Activated CD8-positive, alpha-beta memory T cell treated with anti-CD3 and anti-CD28 coated beads, Interleukin-2, amount 50 U/mL, for 4 hours (primary cell): ENCODE measurements around the gene PPP1R12A.
A peak's percentile ranks its signal among the peaks of the same experiment; 100 is the strongest.

Experiments
- DNase-seq: peaks from one replicate; pipeline ENCODE4 v3.0.0-alpha.2; 2020

PPP1R12A gene

DNA sequence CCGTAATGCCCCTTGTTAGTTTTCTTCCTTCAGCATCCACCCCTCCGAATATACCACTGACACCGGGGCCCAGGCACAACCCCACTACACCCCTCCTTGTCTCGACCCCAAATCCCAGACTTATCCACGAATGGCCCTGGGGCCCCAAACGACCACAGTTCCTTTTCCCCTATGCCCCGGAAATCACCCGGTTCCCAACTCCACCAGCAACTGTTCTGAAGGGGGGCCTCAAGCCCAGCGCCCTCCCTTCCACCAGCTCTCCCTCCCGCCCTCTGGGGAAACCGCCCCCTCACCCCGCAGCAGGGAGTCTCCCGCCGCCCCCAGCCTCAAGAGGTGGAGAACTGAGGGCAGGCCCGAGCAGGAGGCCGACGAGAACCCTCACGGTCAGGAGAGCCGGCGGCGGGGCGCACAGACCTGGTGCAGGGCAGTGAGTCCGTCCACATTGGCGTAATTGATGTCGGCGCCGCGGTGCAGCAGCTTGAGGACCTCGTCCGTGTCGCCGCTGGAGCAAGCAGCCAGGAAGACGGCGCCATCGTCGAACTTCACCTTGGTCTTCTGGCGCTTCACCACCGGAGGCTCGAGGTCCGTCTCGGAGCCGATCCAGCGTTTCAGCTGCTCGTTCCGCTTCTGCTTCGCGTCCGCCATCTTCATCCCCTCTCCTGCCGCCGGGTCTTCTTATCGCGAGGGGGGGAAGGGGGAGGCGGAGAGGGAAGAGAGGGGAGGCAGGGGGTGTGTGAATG is 446 bp downstream of the PPP1R12A start:
- DNase-seq: peak; percentile 44

DNA sequence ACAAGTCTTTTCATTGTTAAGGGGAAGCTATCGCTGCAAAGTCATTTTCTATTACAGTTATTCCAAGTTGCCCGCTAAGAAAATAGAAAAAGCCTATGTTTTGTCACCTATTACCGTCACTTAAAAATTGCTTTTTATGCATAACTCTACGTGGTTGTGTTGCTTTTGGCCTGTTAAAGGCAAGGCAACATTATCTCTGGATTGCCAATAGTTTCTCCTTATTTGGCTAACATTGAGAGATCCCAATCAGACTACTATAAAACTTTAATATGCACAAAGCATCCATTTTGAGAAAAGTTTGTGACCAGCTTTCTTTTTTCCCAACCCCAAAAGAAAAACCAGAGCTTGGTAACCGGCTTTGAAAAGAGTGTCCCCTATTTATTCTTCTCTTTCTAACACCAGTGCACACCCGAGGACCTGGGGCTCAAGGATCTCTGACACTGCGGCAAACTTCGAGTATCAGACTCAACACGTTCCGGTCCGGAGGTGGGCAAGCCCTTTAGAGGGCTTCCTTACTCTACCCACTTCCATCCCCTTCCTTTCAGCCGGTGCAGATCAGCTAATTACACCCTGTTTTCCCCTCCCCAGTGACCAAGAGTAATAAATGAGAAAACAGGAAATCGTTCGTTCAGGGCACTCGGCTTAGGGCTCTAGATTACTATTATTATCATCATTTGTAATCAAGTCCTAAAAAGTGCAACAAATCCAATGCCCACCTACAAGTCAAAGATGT is 1.2 kb downstream of the PPP1R12A start:
- DNase-seq: no peak

GRCh38 chr12:79933043-79933442 is 1.9 kb downstream of the PPP1R12A start:
- no peak for DNase-seq

GRCh38 chr12:79932357-79932756 is 2.5 kb downstream of the PPP1R12A start:
- DNase-seq: no peak

DNA sequence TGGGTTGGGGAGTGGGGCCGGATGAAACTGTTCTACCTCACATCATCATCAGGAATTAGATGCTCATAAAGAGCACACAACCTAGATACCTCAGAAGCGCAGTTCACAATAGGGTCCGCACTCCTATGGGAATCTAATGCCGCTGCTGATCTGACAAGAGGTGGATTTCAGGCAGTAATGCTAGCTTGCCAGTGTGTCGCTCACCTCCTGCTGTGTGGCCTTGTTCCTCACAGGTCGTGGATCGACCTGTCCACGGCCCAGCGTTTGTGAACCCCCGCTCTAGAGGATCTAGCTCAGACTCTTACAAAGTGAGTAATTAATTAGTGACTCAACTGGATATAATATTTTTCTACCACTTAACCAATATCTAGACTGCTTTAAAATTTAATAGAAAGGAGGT is 5.8 kb downstream of the PPP1R12A start:
- DNase-seq: no peak

DNA sequence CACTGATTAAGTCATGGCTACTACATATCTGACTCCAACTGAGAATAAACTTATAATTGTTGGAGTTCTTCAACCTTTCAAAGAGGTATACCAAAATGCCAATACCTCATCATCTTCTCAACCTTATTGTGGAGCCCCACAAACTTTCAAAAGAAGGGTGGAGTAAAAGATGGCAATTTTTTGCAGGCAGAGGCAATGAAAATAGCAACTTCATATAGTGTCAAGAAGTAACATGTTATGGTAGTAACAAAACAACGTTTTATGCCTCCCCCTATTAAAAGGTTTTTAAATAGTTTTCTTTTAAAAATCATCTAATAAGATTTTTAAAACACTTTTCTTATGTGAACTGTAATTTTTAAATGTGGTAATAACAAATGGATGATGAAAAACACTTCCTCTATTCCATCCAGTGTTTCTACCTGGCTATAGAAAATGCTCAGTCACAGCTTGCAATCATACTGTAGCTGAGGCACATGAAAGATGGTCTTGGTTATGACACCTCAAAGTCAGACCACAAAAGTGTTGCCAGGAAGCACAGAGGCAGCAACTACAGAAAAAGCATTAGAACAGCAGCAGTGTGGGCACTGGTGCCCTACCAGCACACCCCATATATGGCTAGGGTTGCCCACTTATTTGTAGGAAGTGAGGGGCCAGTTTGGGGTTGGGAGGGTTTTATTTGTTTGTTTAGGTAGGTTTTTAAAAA is 7.0 kb downstream of the PPP1R12A start:
- DNase-seq: peak; percentile 38

DNA sequence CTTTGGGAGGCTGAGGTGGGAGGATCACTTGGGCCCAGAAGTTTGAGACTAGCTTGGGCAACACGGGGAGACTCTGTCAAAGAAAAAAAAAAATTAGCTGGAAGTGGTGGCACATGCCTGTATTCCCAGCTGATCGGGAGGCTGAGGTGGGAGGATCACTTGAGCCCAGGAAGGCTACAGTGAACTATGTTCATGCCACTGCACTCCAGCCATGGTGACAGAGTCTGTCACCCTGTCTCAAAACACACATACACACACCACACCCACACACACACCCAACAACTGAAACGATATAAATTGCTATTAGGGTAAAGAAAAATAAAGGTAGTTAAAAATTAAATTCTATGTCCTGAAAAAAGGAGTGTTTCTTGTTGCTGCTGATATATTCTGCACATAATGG is 7.9 kb downstream of the PPP1R12A start:
- no peak for DNase-seq

- no peak for DNase-seq
These were observed 9.4 kb downstream of the PPP1R12A start for GRCh38 chr12:79925492-79925891.

GRCh38 chr12:79921786-79922185 is 13.1 kb downstream of the PPP1R12A start:
- no peak for DNase-seq

DNA sequence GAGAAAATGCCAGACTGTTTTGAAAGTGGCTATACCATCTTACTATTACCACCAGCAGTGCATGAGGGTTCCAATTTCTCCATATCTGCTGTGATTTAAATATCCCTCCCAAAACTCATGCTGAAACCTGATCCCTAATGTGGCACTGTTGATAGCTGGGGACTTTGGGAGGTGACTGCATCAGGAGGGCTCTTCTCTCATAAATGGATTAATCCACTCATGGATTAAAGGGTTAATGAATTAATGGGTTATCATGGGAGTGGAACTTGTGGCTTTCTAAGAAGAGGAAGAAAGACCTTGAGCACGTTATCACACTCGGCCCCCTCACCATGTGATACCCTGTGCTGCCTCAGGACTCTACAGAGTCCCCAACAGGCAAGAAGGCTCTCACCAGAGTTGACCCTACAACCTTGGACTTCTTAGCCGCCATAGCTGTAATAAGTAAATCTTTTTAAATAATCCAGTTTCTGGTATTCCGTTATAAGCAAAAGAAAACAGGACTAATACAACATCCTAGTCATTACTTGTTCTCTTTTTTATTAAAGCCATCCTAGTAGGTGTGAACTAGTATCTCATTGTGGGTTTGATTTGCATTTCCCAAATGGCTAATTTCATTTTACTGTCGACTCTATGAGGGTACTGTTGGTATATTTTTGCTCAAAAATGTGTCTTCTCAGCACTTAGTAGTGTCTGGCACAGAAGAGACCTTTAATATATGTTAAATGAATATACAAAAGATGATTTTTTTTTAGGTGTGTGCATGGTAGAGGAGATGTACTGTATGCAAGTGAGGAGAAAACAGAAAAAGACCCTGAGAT is 14.3 kb downstream of the PPP1R12A start:
- DNase-seq: no peak

DNA sequence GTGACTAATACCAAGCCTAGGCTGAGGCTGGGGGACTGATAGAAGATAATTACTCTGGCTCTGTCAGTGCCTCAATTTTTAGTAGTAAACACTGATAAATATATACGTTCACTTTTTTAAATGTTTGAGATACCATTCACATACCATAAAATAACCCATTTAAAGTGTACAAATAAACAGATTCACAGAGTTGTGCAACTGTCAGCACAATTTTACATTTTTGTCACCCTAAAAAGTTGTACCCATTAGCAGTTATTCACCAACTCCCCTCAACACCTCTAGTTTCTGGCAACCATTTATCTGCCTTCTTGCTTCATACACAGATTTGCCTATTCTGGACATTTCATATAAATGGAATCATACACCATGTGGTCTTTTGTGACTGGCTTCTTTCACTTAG is 15.1 kb downstream of the PPP1R12A start:
- no peak for DNase-seq

- DNase-seq: no peak
These were observed 18.1 kb downstream of the PPP1R12A start for GRCh38 chr12:79916826-79917225.

GRCh38 chr12:79911889-79912656 is 22.8 kb downstream of the PPP1R12A start:
- DNase-seq: no peak

DNA sequence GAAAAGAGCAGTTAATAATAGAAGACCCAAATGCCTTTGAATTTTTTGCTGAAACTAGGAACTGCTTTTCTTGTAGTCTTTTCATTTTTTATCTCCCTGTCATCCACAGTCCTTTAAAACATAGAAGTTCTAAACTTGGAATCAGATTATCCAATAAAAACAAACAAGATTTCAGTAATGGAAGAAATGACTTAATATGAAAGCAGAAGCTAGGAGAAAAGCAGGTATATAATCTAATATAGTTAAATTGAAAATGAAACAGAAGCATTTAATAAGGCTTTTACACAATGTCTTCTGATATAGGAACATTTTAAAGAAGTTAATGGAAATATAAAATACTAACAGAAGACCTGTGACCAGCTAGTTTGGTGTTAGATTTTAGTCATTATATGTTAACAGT is 26.5 kb downstream of the PPP1R12A start:
- DNase-seq: no peak

- no peak for DNase-seq
These were observed 33.4 kb downstream of the PPP1R12A start for GRCh38 chr12:79901506-79901905.

GRCh38 chr12:79900951-79901350 is 33.9 kb downstream of the PPP1R12A start:
- no peak for DNase-seq

DNA sequence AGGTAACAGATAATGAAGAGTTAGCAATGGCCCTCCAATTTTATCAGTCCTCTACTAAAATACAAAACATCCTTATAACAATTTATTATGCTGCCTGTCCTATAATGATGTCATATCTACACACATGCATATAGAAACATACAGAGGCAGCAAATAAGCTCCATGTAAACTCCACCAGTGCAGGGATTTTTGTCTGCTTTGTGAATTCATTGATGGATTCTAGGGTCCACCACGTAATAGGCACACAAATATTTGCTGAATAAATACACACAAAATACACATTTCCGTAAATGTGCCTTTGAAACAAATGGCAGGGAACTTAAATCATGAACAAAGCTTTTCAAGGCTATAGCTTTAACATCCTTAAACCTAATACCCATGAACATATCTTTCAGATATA is 34.7 kb downstream of the PPP1R12A start:
- DNase-seq: no peak

DNA sequence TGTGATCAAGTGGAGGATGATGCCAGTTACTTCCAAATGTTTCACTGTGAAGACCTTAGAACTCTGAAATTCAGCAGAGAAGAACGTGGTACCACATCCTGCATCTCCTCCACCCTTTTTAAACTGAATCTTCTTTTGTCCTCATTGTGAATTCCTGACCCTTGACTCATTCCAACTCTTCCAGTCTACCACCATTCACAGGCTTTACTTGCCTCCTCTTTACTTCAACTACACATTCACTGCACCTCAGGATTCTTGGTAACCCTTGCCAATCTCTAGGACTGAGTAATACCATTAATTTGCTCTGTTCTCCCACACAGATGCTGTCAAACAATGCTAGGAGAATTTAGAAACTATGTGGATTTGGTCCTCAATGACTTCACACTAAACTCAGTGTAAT is 37.3 kb downstream of the PPP1R12A start:
- no peak for DNase-seq

- DNase-seq: no peak
These were observed 39.1 kb downstream of the PPP1R12A start for GRCh38 chr12:79895804-79896203.

- no peak for DNase-seq
These were observed 39.8 kb downstream of the PPP1R12A start for GRCh38 chr12:79895071-79895470.

- no peak for DNase-seq
These were observed 43.3 kb downstream of the PPP1R12A start for GRCh38 chr12:79891506-79892162.

DNA sequence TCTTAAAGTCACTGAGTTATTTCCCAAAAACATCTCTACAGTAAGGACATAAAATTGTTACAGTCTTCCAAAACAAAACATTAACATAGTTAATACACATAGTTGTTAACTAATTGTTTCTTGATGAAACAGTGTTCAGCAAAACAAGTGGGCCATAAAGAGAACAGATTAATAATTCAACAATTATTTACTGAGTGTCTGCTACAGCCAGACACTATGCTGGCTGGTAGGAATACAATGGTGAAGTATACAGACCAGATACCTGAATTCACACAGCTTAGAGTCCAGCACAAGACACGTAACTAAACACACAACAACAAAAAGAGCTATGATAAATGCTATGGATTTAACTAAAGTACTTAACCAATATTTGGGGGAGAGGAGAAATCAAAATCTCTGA is 47.0 kb downstream of the PPP1R12A start:
- no peak for DNase-seq
